Stimulated activated CD4-positive, alpha-beta T cell treated with anti-CD3 and anti-CD28 coated beads, Interleukin-1b, Interleukin-23, amount 100 ng/mL, for 4 hours (primary cell): ENCODE measurements around the gene USP17L24.
"Not testable (repeated sequence)": the region's sequence is repeated elsewhere in the genome, so short reads cannot be mapped to it uniquely, and the experiment has no call there.

ENCODE experiments used
- DNase-seq, 2 donors: peaks; one replicate each; pipeline ENCODE4 v3.0.0-alpha.2; 2020; ENCODE audit warnings: low read depth in 2 of 2

USP17L24 gene, protein sequence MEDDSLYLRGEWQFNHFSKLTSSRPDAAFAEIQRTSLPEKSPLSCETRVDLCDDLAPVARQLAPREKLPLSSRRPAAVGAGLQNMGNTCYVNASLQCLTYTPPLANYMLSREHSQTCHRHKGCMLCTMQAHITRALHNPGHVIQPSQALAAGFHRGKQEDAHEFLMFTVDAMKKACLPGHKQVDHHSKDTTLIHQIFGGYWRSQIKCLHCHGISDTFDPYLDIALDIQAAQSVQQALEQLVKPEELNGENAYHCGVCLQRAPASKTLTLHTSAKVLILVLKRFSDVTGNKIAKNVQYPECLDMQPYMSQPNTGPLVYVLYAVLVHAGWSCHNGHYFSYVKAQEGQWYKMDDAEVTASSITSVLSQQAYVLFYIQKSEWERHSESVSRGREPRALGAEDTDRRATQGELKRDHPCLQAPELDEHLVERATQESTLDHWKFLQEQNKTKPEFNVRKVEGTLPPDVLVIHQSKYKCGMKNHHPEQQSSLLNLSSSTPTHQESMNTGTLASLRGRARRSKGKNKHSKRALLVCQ

DNA sequence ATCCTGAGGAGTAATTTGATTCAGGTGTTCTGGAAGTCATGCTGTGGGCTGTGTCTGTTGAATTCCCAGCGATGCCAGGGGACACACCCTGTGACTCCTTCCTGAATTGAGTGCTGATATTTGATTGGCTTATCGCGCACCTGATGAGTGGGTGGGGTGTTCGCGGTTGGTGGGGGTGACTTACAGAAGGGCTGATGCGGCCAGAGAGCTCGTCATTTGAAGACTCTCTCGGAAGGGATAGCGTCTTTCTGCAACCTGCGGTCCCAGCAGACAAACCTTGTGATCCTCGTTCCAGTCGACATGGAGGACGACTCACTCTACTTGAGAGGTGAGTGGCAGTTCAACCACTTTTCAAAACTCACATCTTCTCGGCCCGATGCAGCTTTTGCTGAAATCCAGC, at the start of gene USP17L24:
Gene USP17L24 (plus strand): TSS at position 301 of the 400 bp plus-strand sequence. CDS start 0 bp downstream, at position 301.
- not testable (repeated sequence) for DNase-seq

GRCh38 chr4:9324191-9324590, 774 bp upstream of the USP17L24 start:
- not testable (repeated sequence) for DNase-seq

GRCh38 chr4:9329611-9330010, 4.6 kb downstream of the USP17L24 start, which contains the start of gene USP17L25:
Gene USP17L25, plus strand, starts transcription at chr4:9329911. Its CDS starts 0 bp downstream, at chr4:9329911.
- not testable (repeated sequence) for DNase-seq

DNA sequence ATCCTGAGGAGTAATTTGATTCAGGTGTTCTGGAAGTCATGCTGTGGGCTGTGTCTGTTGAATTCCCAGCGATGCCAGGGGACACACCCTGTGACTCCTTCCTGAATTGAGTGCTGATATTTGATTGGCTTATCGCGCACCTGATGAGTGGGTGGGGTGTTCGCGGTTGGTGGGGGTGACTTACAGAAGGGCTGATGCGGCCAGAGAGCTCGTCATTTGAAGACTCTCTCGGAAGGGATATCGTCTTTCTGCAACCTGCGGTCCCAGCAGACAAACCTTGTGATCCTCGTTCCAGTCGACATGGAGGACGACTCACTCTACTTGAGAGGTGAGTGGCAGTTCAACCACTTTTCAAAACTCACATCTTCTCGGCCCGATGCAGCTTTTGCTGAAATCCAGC, 9.4 kb downstream of the USP17L24 start, which contains the start of gene USP17L26:
Gene USP17L26 (plus strand): TSS at position 301 of the 400 bp plus-strand sequence. CDS start 0 bp downstream, at position 301.
- DNase-seq, result not testable (repeated sequence)

- DNase-seq, result not testable (repeated sequence)
Observed at GRCh38 chr4:9339103-9339502, 14.1 kb downstream of the USP17L24 start, which contains the start of gene USP17L5. Gene USP17L5, plus strand, starts transcription at chr4:9339403. Its CDS starts 0 bp downstream, at chr4:9339403.

GRCh38 chr4:9343848-9344247, 18.9 kb downstream of the USP17L24 start, which contains the start of gene USP17L27:
Gene USP17L27, plus strand, starts transcription at chr4:9344148. Its CDS starts 0 bp downstream, at chr4:9344148.
- DNase-seq, result not testable (repeated sequence)

- DNase-seq, result not testable (repeated sequence)
Observed at GRCh38 chr4:9348593-9348992, 23.6 kb downstream of the USP17L24 start, which contains the start of gene USP17L28. Gene USP17L28, plus strand, starts transcription at chr4:9348893. Its CDS starts 0 bp downstream, at chr4:9348893.

DNA sequence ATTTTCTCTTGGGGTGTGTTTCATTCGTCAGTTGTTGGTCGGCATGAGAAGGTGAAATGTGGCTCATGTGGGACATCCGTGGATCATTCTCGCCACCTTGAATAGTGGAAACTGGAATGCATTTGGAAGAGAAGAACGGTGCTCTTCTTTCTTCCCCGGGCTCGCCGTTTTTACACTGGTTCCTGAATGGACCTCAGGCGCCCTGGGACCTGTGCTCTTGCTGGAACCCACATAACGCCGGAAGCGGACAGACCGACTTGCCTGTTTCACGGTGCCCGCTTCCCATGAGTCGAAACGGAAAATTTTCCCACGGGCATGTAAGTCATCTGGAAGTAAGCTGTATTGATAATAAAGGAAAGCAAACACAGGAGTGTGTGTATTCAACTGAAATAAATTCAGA, 25.9 kb downstream of the USP17L24 start:
- not testable (repeated sequence) for DNase-seq

GRCh38 chr4:9353338-9353737, 28.4 kb downstream of the USP17L24 start, which contains the start of gene USP17L29:
Gene USP17L29, plus strand, starts transcription at chr4:9353638. Its CDS starts 0 bp downstream, at chr4:9353638.
- DNase-seq, result not testable (repeated sequence)

- DNase-seq, result not testable (repeated sequence)
Observed at GRCh38 chr4:9362829-9363228, 37.9 kb downstream of the USP17L24 start, which contains the start of gene USP17L30. Gene USP17L30, plus strand, starts transcription at chr4:9363129. Its CDS starts 0 bp downstream, at chr4:9363129.
